Bronchial epithelial cell (primary cell): ENCODE data around the gene HIRA. TPM values are rescaled to one million over a fixed set of nuclear protein-coding genes. Genes with fewer than 3 reads are reported as not detected.

Source experiments
- DNase-seq: peaks from one replicate; pipeline ENCODE4 v3.0.0-alpha.2; 2010; ENCODE audit warnings: low read depth
- FAIRE-seq: peaks from 2 replicates; lab custom pipeline; 2011; peaks lifted over from hg19 to GRCh38; lab: Jason Lieb, UNC
- H3K27me3 ChIP-seq: 2 replicates; pipeline ENCODE4 v1.5.1; 2011; ENCODE audit warnings: low read length; ENCODE audit not compliant: control insufficient read depth, insufficient read depth
- H3K36me3 ChIP-seq: 2 replicates; pipeline ENCODE4 v1.5.1; 2011; ENCODE audit warnings: low read length; ENCODE audit not compliant: control insufficient read depth, insufficient read depth
- H3K4me3 ChIP-seq: 2 replicates; pipeline ENCODE4 v1.5.1; 2011; ENCODE audit warnings: mild to moderate bottlenecking, low read depth, low read length, control low read depth
- CTCF ChIP-seq: IDR thresholded peaks from 2 replicates; pipeline ENCODE4 v1.5.1; 2011; ENCODE audit warnings: mild to moderate bottlenecking, moderate library complexity, low read length, control low read depth, inconsistent platforms; ENCODE audit not compliant: insufficient read depth, severe bottlenecking
- total RNA-seq: library from RNA; depleted of rRNA; stranded (reverse); fragments of >200 nt; gene quantifications from 2 replicates; pipeline ENCODE4 v1.2.1, GENCODE V29; 2014

Gene HIRA
- total RNA-seq, 1 donor from 2014 or later, result 22.4 TPM

- DNase-seq (no peak), FAIRE-seq (no peak)
- no peak for TF ChIP-seq CTCF
- no peaks in the 10 kb centered on the region for H3K27me3 ChIP-seq
- peaks cover 47% of the 10 kb centered on the region for H3K36me3 ChIP-seq
- no peak overlapping the region for H3K4me3 ChIP-seq
Observed at GRCh38 chr22:19356708-19357269, 74.7 kb downstream of the HIRA start.

GRCh38 chr22:19355413-19356157 lies 75.9 kb downstream of the HIRA start:
- FAIRE-seq (no peak), DNase-seq (no peak)
- Histone ChIP-seq H3K36me3 (peaks cover 44% of the 10 kb centered on the region), H3K27me3 (no peaks in the 10 kb centered on the region), H3K4me3 (no peak overlapping the region)
- no peak for TF ChIP-seq CTCF

- FAIRE-seq, result no peak
- TF ChIP-seq CTCF, result no peak
- peaks cover 44% of the 10 kb centered on the region for H3K36me3 ChIP-seq
Observed at GRCh38 chr22:19354201-19354600, 77.3 kb downstream of the HIRA start.

GRCh38 chr22:19353363-19354131 lies 78.0 kb downstream of the HIRA start:
- no peak for DNase-seq
- TF ChIP-seq CTCF, result no peak
- Histone ChIP-seq H3K4me3 (no peak overlapping the region), H3K36me3 (peaks cover 38% of the 10 kb centered on the region), H3K27me3 (no peaks in the 10 kb centered on the region)
- no peak for FAIRE-seq

More at GRCh38 chr22:19354201-19354600, 77.3 kb downstream of the HIRA start:
- no peaks in the 10 kb centered on the region for H3K27me3 ChIP-seq
- no peak for DNase-seq
- no peak overlapping the region for H3K4me3 ChIP-seq

GRCh38 chr22:19352766-19353165 lies 78.8 kb downstream of the HIRA start:
- DNase-seq, result no peak
- FAIRE-seq, result no peak
- no peak for TF ChIP-seq CTCF
- Histone ChIP-seq H3K27me3 (no peaks in the 10 kb centered on the region), H3K4me3 (no peak overlapping the region), H3K36me3 (peaks cover 37% of the 10 kb centered on the region)
